Keratinocyte (primary cell): ENCODE data around the gene DYNLRB1. TPM values are rescaled to one million over a fixed set of nuclear protein-coding genes. Genes with fewer than 3 reads are reported as not detected.
A peak's percentile ranks its signal among the peaks of the same experiment; 100 is the strongest.

Source experiments
- DNase-seq: peaks from one replicate; pipeline ENCODE4 v3.0.0-alpha.2; 2011; ENCODE audit warnings: low read depth, missing footprints, low spot score
- FAIRE-seq: peaks from 2 replicates; lab custom pipeline; 2011; peaks lifted over from hg19 to GRCh38; lab: Jason Lieb, UNC
- H2AFZ ChIP-seq: 2 replicates; pipeline ENCODE4 v1.6.0; 2012; ENCODE audit warnings: low read length, control low read depth, inconsistent platforms; ENCODE audit not compliant: control insufficient read depth
- H3K27ac ChIP-seq: 2 replicates; pipeline ENCODE4 v1.5.1; 2011; ENCODE audit warnings: low read length; ENCODE audit not compliant: control insufficient read depth, insufficient read depth
- H3K27me3 ChIP-seq: 3 replicates; pipeline ENCODE4 v1.6.0; 2011; ENCODE audit warnings: low read length; ENCODE audit not compliant: control insufficient read depth, insufficient read depth; ENCODE audit errors: extremely low read depth
- H3K36me3 ChIP-seq, 2 experiments: 2 replicates in 1 of 2; 3 replicates in 1 of 2; pipeline ENCODE4 v1.5.1; 2011; ENCODE audit warnings: low read length in 2 of 2, mild to moderate bottlenecking in 1 of 2; ENCODE audit not compliant: control insufficient read depth in 2 of 2, insufficient read depth in 2 of 2; ENCODE audit errors: extremely low read depth in 1 of 2
- H3K4me1 ChIP-seq: 3 replicates; pipeline ENCODE4 v1.5.1; 2011; ENCODE audit warnings: low read length; ENCODE audit not compliant: control insufficient read depth, insufficient read depth; ENCODE audit errors: extremely low read depth
- H3K4me2 ChIP-seq: 3 replicates; pipeline ENCODE4 v1.6.0; 2011; ENCODE audit warnings: low read depth, low read length; ENCODE audit not compliant: control insufficient read depth, insufficient read depth; ENCODE audit errors: extremely low read depth
- H3K4me3 ChIP-seq, 3 experiments: fragments of 200-600 bp in 1 of 3; sonication (generic) in 1 of 3; 2 replicates in 2 of 3; 3 replicates in 1 of 3; pipeline ENCODE4 v1.5.1; 2011 to 2016; ENCODE audit warnings: low read length in 3 of 3, mild to moderate bottlenecking in 3 of 3, control low read depth in 2 of 3, inconsistent platforms in 1 of 3, low read depth in 1 of 3, mixed read lengths in 1 of 3, mixed run types in 1 of 3, moderate library complexity in 1 of 3; ENCODE audit not compliant: control insufficient read depth in 2 of 3, insufficient read depth in 2 of 3; ENCODE audit errors: extremely low read depth in 1 of 3
- H3K79me2 ChIP-seq: 2 replicates; pipeline ENCODE4 v1.6.0; 2012; ENCODE audit warnings: low read length; ENCODE audit not compliant: control insufficient read depth, insufficient read depth
- H3K9ac ChIP-seq: 3 replicates; pipeline ENCODE4 v1.6.0; 2011; ENCODE audit warnings: low read length; ENCODE audit not compliant: control insufficient read depth, insufficient read depth; ENCODE audit errors: extremely low read depth
- H3K9me1 ChIP-seq: 3 replicates; pipeline ENCODE4 v1.6.0; 2011; ENCODE audit warnings: low read length; ENCODE audit not compliant: control insufficient read depth, insufficient read depth; ENCODE audit errors: extremely low read depth
- H3K9me3 ChIP-seq: 2 replicates; pipeline ENCODE4 v1.5.1; 2012; ENCODE audit warnings: low read depth, low read length; ENCODE audit not compliant: control insufficient read depth
- H4K20me1 ChIP-seq: 3 replicates; pipeline ENCODE4 v1.6.0; 2011; ENCODE audit warnings: low read length; ENCODE audit not compliant: control insufficient read depth, insufficient read depth; ENCODE audit errors: extremely low read depth
- EZH2 ChIP-seq: IDR thresholded peaks from one replicate; pipeline ENCODE4 v1.6.1; 2012; ENCODE audit warnings: inconsistent platforms, mild to moderate bottlenecking, low read length, moderate library complexity
- dilution Hi-C: fragments of 300-500 bp; cut with MboI; formaldehyde crosslinking; loops from one replicate; pipeline ENCODE4 v1.7.0; 2020; ENCODE audit warnings: low sequenced_read_pairs; ENCODE audit not compliant: extremely low pct_ligation_motif_present
- polyA plus RNA-seq, 5 experiments: library from polyadenylated mRNA; depleted of rRNA in 3 of 5; stranded (reverse) in 3 of 5; stranded (forward) in 1 of 5; unstranded in 1 of 5; fragments of >200 nt; gene quantifications; 1 replicate in 1 of 5; 2 replicates in 3 of 5; 3 replicates in 1 of 5; pipeline versions ENCODE4 v1.2.1 to v1.2.3, GENCODE V29; 2011 to 2012; ENCODE audit warnings: missing spikeins in 2 of 5, low read depth in 1 of 5, low replicate concordance in 1 of 5
- TF ChIP-seq, protein P1 (sequence below), 3 experiments: IDR thresholded peaks in 1 of 3; conservative IDR thresholded peaks in 1 of 3; optimal IDR thresholded peaks in 1 of 3; 2 replicates in 2 of 3; 3 replicates in 1 of 3; pipeline versions ENCODE3 to v1.5.1; 2011; ENCODE audit warnings: low read length in 3 of 3, mild to moderate bottlenecking in 3 of 3, moderate library complexity in 2 of 3, control low read depth in 1 of 3, inconsistent platforms in 1 of 3; ENCODE audit not compliant: insufficient read depth in 2 of 3; ENCODE audit errors: extremely low read depth in 1 of 3

The DYNLRB1 gene
- polyA plus RNA-seq, 1 donor (not counting 4 experiments of a cell fraction or from before 2014, with no cell fraction given), result 156 TPM

- no peak overlapping the region for H3K9ac ChIP-seq
- FAIRE-seq, result no peak
- H3K4me3 ChIP-seq, result no peak overlapping the region
- no peaks in the 10 kb centered on the region for H3K9me3 ChIP-seq
- H3K4me1 ChIP-seq, result peaks cover 22% of the 10 kb centered on the region
- H3K9me1 ChIP-seq, result no peaks in the 10 kb centered on the region
- no peak overlapping the region for H3K27ac ChIP-seq
- no peak for DNase-seq
- H2AFZ ChIP-seq, result no peak overlapping the region
- dilution Hi-C loops, result no loop called here
- H3K36me3 ChIP-seq, result peaks cover 19 to 29% of the 10 kb centered on the region in 2 experiments
- no peak overlapping the region for H3K4me2 ChIP-seq
- peaks cover 20% of the 10 kb centered on the region for H4K20me1 ChIP-seq
- TF ChIP-seq, protein P1, sequence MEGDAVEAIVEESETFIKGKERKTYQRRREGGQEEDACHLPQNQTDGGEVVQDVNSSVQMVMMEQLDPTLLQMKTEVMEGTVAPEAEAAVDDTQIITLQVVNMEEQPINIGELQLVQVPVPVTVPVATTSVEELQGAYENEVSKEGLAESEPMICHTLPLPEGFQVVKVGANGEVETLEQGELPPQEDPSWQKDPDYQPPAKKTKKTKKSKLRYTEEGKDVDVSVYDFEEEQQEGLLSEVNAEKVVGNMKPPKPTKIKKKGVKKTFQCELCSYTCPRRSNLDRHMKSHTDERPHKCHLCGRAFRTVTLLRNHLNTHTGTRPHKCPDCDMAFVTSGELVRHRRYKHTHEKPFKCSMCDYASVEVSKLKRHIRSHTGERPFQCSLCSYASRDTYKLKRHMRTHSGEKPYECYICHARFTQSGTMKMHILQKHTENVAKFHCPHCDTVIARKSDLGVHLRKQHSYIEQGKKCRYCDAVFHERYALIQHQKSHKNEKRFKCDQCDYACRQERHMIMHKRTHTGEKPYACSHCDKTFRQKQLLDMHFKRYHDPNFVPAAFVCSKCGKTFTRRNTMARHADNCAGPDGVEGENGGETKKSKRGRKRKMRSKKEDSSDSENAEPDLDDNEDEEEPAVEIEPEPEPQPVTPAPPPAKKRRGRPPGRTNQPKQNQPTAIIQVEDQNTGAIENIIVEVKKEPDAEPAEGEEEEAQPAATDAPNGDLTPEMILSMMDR (optimal IDR thresholded peaks at IDR 0.05 in 1 of 3, IDR thresholded peaks at IDR 0.05 in 1 of 3, conservative IDR thresholded peaks at IDR 0.05 in 1 of 3; ENCODE audit: extremely low read depth in 1 of 3, insufficient read depth in 2 of 3, low read length in 3 of 3), result peak; percentile 53 to 75 (median 57)
- TF ChIP-seq EZH2, result no peak
- no peaks in the 10 kb centered on the region for H3K27me3 ChIP-seq
- H3K79me2 ChIP-seq, result peaks cover 54% of the 10 kb centered on the region
Measured at GRCh38 chr20:34522969-34523871, 7.0 kb downstream of the DYNLRB1 start.

DNA sequence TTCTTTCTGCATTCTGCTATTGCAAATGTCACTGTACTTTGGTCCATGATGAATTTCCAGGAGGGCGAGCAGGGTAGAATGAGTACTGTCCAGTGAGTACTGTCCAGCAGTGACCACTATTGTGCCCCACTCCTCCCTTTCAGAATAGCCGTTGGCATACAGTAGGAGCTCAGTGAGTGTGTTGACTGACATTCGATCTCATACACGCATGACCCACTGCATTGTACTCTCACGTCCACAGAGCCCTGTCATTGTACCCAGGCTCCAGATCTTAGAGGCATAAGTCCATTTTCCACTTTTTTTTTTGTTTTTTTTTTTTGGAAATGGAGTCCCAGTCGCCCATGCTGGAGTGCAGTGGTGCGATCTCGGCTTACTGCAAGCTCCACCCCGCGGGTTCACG is 8.2 kb downstream of the DYNLRB1 start:
- Histone ChIP-seq H3K9me1 (no peaks in the 10 kb centered on the region), H3K4me3 (no peak overlapping the region), H3K4me1 (peaks cover 22% of the 10 kb centered on the region), H3K36me3 (peaks cover 21 to 39% of the 10 kb centered on the region in 2 experiments), H4K20me1 (peaks cover 20% of the 10 kb centered on the region), H3K9me3 (no peaks in the 10 kb centered on the region), H2AFZ (no peak overlapping the region), H3K27me3 (no peaks in the 10 kb centered on the region), H3K27ac (no peak overlapping the region), H3K9ac (no peak overlapping the region), H3K4me2 (no peak overlapping the region), H3K79me2 (peaks cover 45% of the 10 kb centered on the region)
- no peak for DNase-seq
- TF ChIP-seq EZH2, result no peak
- TF ChIP-seq, protein P1 (optimal IDR thresholded peaks at IDR 0.05 in 1 of 3, IDR thresholded peaks at IDR 0.05 in 1 of 3, conservative IDR thresholded peaks at IDR 0.05 in 1 of 3; ENCODE audit: extremely low read depth in 1 of 3, insufficient read depth in 2 of 3, low read length in 3 of 3), result no peak
- dilution Hi-C loops, result no loop called here
- FAIRE-seq, result no peak
